ENCODE data around the gene MAPK8IP1. TPM values are rescaled to one million over a fixed set of nuclear protein-coding genes. Genes with fewer than 3 reads are reported as not detected.

The MAPK8IP1 gene
- total and polyA plus RNA-seq, 2 donors (not counting 3 experiments of a cell fraction or from before 2014, with no cell fraction given) = 4.1 to 4.8 TPM

DNA sequence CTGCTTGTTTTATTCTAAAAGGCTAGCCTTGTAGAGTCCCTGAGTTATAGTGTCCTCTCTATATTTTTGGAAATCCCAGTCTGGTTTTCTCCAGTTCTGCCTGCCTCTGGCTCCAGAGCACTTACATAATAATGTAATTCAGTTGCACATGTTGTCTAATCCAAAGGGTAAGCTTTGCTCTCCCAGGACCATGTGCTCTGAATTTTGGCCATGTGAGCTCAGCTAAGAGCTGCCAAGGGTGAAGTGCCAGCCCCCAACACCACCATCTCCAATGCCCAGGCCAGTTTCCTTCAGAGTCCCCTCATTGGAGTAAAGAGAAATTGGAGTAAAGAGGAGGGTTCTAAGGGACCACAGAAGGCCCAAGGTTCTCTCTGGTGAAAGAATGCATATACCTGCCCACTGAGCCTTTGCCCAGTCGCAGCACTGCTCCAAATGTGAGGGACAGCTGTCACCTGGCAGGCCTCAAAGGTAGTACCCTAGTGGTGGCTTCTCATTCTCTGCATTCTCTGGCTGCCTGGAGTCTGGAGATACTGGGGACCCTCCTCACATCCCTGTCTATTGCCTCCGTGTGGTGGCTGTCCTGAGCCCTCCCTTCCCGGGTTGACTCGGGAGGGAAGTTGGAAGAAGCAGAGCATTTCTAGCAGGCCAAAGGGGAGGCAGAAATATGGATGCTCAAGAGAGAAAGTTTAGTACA lies 33.3 kb upstream of the MAPK8IP1 start:
- Histone ChIP-seq H3K4me2 (ENCODE audit: insufficient read depth, low read length) (no peak overlapping the region), H3K9ac (replicated peaks; ENCODE audit: extremely low read depth, insufficient read depth, low read length) (no peak overlapping the region), H3K27me3 (ENCODE audit: control insufficient read depth in 2 of 2, insufficient read depth in 2 of 2, low read length in 2 of 2) (no peaks in the 10 kb centered on the region), H3K27ac (ENCODE audit: insufficient read depth, low read depth, low read length) (no peak overlapping the region), H3K9me1 (replicated peaks; ENCODE audit: control insufficient read depth, extremely low read depth, insufficient read depth, low read length) (no peaks in the 10 kb centered on the region), H3K4me1 (ENCODE audit: control insufficient read depth, extremely low read depth, insufficient read depth, low read length) (peaks cover 7% of the 10 kb centered on the region), H3K79me2 (ENCODE audit: control insufficient read depth, insufficient read depth, low read length) (peaks cover 12% of the 10 kb centered on the region), H4K20me1 (replicated peaks; ENCODE audit: control insufficient read depth, extremely low read depth, insufficient read depth, low read length) (no peaks in the 10 kb centered on the region), H3K4me3 (replicated peaks in 1 of 3; ENCODE audit: insufficient read depth in 1 of 3, low read depth in 1 of 3, low read length in 3 of 3) (no peak overlapping the region), H2AFZ (ENCODE audit: low read depth, low read length) (no peak overlapping the region), H3K36me3 (ENCODE audit: control insufficient read depth in 2 of 2, extremely low read depth in 1 of 2, insufficient read depth in 2 of 2, low read length in 2 of 2) (no peaks in the 10 kb centered on the region), H3K9me3 (replicated peaks; ENCODE audit: control insufficient read depth, insufficient read depth, low read length) (no peaks in the 10 kb centered on the region)
- ChIA-PET POLR2A (no interaction called here), CTCF (interaction anchor here (2.0 kb wide), 1 partner anchor 10 kb away, joined by 5 read pairs; no protein-coding TSS in a partner anchor)
- no peak for FAIRE-seq
- TF ChIP-seq, protein P1, sequence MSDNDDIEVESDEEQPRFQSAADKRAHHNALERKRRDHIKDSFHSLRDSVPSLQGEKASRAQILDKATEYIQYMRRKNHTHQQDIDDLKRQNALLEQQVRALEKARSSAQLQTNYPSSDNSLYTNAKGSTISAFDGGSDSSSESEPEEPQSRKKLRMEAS (IDR thresholded peaks at IDR 0.05; ENCODE audit: insufficient read depth, insufficient read length) = peak; percentile 20
- TF ChIP-seq FOS (IDR thresholded peaks at IDR 0.05; ENCODE audit: borderline replicate concordance, insufficient read depth, low read length) = no peak
- DNase-seq (ENCODE audit: low read depth, low spot score) = no peak
- intact Hi-C loops (cut with micrococcal nuclease) = no loop called here
- BruUV-seq (replicated peaks) = no TSS peak
- dilution Hi-C loops (cut with MboI; ENCODE audit: extremely low pct_ligation_motif_present, low sequenced_read_pairs) = no loop called here

- no TSS peak for BruUV-seq (replicated peaks)
Measured at GRCh38 chr11:45852712-45853101, 32.7 kb upstream of the MAPK8IP1 start.

More at GRCh38 chr11:45852712-45853101, 32.7 kb upstream of the MAPK8IP1 start:
- no peaks in the 10 kb centered on the region for H3K9me1 ChIP-seq (replicated peaks; ENCODE audit: control insufficient read depth, extremely low read depth, insufficient read depth, low read length)
- H3K36me3 ChIP-seq (ENCODE audit: control insufficient read depth in 2 of 2, extremely low read depth in 1 of 2, insufficient read depth in 2 of 2, low read length in 2 of 2) = no peaks in the 10 kb centered on the region
- intact Hi-C loops (cut with micrococcal nuclease) (no loop called here), dilution Hi-C loops (cut with MboI; ENCODE audit: extremely low pct_ligation_motif_present, low sequenced_read_pairs) (no loop called here)
- ChIA-PET POLR2A (no interaction called here), CTCF (no interaction called here)
- H3K4me3 ChIP-seq (replicated peaks in 1 of 3; ENCODE audit: insufficient read depth in 1 of 3, low read depth in 1 of 3, low read length in 3 of 3) = no peak overlapping the region
- no peak overlapping the region for H2AFZ ChIP-seq (ENCODE audit: low read depth, low read length)
- H3K9ac ChIP-seq (replicated peaks; ENCODE audit: extremely low read depth, insufficient read depth, low read length) = no peak overlapping the region
- no peaks in the 10 kb centered on the region for H3K9me3 ChIP-seq (replicated peaks; ENCODE audit: control insufficient read depth, insufficient read depth, low read length)
- peaks cover 13% of the 10 kb centered on the region for H3K4me1 ChIP-seq (ENCODE audit: control insufficient read depth, extremely low read depth, insufficient read depth, low read length)
- FAIRE-seq (no peak), DNase-seq (ENCODE audit: low read depth, low spot score) (no peak)
- TF ChIP-seq GATA2 (IDR thresholded peaks at IDR 0.05; ENCODE audit: insufficient read depth, insufficient read length, low read depth, low read length) (no peak), POLR2AphosphoS5 (IDR thresholded peaks at IDR 0.05; ENCODE audit: insufficient read depth, low read depth, low read length) (no peak), JUN (IDR thresholded peaks at IDR 0.05; ENCODE audit: borderline replicate concordance, insufficient read depth, insufficient read length, low read depth) (no peak), CTCF (IDR thresholded peaks at IDR 0.05; ENCODE audit: extremely low read depth in 1 of 2, insufficient read depth in 1 of 2, low read depth in 1 of 2, low read length in 2 of 2) (no peak), POLR2A (IDR thresholded peaks at IDR 0.05; ENCODE audit: low read depth, low read length) (no peak)
- TF ChIP-seq, protein P1 (IDR thresholded peaks at IDR 0.05; ENCODE audit: insufficient read depth, insufficient read length) = no peak
- H3K27me3 ChIP-seq (ENCODE audit: control insufficient read depth in 2 of 2, insufficient read depth in 2 of 2, low read length in 2 of 2) = no peaks in the 10 kb centered on the region
- no peaks in the 10 kb centered on the region for H4K20me1 ChIP-seq (replicated peaks; ENCODE audit: control insufficient read depth, extremely low read depth, insufficient read depth, low read length)
- H3K79me2 ChIP-seq (ENCODE audit: control insufficient read depth, insufficient read depth, low read length) = peaks cover 12% of the 10 kb centered on the region
- no peak overlapping the region for H3K27ac ChIP-seq (ENCODE audit: insufficient read depth, low read depth, low read length)
- no peak overlapping the region for H3K4me2 ChIP-seq (ENCODE audit: insufficient read depth, low read length)
